ENCODE results near the gene GRB2. TPM values are rescaled to one million over a fixed set of nuclear protein-coding genes. Genes with fewer than 3 reads are reported as not detected.

GRB2 gene
- total RNA-seq: 83.1 and 102 TPM in 2 replicates

GRCh38 chr17:75405365-75406221 is at the start of gene GRB2:
TSS of gene GRB2 (minus strand) at chr17:75405678. CDS start at chr17:75393628, 12,050 bp downstream.

GRCh38 chr17:75289115-75289831 is 116.2 kb downstream of the GRB2 start, which contains the start of gene SLC25A19:
TSS of gene SLC25A19 (minus strand) at chr17:75289433. CDS start at chr17:75286764, 2,669 bp downstream.

GRCh38 chr17:75270966-75271232 is 134.6 kb downstream of the GRB2 start, which contains the start of gene MIF4GD:
TSS of gene MIF4GD (minus strand) at chr17:75271231. CDS start at chr17:75270195, 1,036 bp downstream.

Other genes with a start within 250 kb of the GRB2 start
- gene SUMO2, start 222.7 kb downstream of the GRB2 start, total RNA-seq: 79.5 and 89.1 TPM in 2 replicates
- 18.7 and 24.6 TPM in 2 replicates for gene NUP85, start 200.0 kb downstream of the GRB2 start, total RNA-seq
- gene GGA3, start 144.1 kb downstream of the GRB2 start, total RNA-seq: 9.8 and 17.8 TPM in 2 replicates
- gene MRPS7, start 143.8 kb downstream of the GRB2 start, total RNA-seq: 28.9 and 32.4 TPM in 2 replicates
- 5.6 and 6.2 TPM in 2 replicates for gene MIF4GD, start 134.4 kb downstream of the GRB2 start, total RNA-seq
- gene SLC25A19, start 116.2 kb downstream of the GRB2 start, total RNA-seq: 4.8 and 8.6 TPM in 2 replicates
- 39.2 and 69.2 TPM in 2 replicates for gene TMEM94, start 51.0 kb upstream of the GRB2 start, total RNA-seq
- gene CASKIN2, start 109.9 kb upstream of the GRB2 start, total RNA-seq: 6.5 and 11.2 TPM in 2 replicates
- gene TSEN54, start 110.8 kb upstream of the GRB2 start, total RNA-seq: 11.6 and 17.8 TPM in 2 replicates
- 0.74 and 1.2 TPM in 2 replicates for gene LLGL2, start 120.0 kb upstream of the GRB2 start, total RNA-seq
- 3.3 and 4.2 TPM in 2 replicates for gene MYO15B, start 182.1 kb upstream of the GRB2 start, total RNA-seq
- not detected in 2 replicates for gene SMIM5, start 227.8 kb upstream of the GRB2 start, total RNA-seq